ENCODE results near the gene NT5C.
"Not testable (repeated sequence)": the region's sequence is repeated elsewhere in the genome, so short reads cannot be mapped to it uniquely, and the experiment has no call there.

Gene NT5C

GRCh38 chr17:75130059-75130631 is 1.4 kb downstream of the NT5C start:
- H3K9me3 ChIP-seq (ENCODE audit: severe bottlenecking) = no peaks in the 10 kb centered on the region
- peak overlapping the region; percentile 86 for H3K27ac ChIP-seq
- H3K4me3 ChIP-seq (ENCODE audit: low read depth, low read length) = peak overlapping the region; percentile 91
- no peak for DNase-seq
- H3K36me3 ChIP-seq = peaks cover 25% of the 10 kb centered on the region
- no peaks in the 10 kb centered on the region for H3K27me3 ChIP-seq (ENCODE audit: insufficient read depth, low read depth, severe bottlenecking)
- TF ChIP-seq CTCF (IDR thresholded peaks at IDR 0.05; ENCODE audit: low read depth, low read length) = no peak

DNA sequence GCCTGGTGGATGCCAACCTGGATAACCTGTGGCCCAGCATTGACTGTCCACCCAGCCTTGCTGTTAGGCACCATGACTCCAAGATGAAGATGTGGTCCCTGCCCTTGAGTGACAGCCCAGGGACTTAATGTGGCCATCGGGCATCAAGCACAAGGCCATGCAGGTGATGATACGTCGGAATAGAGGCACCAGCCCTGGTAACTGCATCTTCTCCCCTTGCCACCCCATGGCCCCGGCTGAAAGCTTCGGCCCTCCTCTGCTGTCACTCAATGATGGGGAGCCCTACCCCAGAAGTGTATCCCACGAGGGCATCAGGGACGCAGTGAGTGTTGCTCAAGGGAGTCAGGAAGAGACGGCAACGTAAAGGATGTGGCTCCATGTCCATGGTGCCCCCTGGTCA is 2.0 kb downstream of the NT5C start:
- Histone ChIP-seq H3K9me3 (ENCODE audit: severe bottlenecking) (no peaks in the 10 kb centered on the region), H3K36me3 (peaks cover 19% of the 10 kb centered on the region), H3K27ac (no peak overlapping the region), H3K4me3 (ENCODE audit: low read depth, low read length) (no peak overlapping the region), H3K27me3 (ENCODE audit: insufficient read depth, low read depth, severe bottlenecking) (no peaks in the 10 kb centered on the region)
- TF ChIP-seq CTCF (IDR thresholded peaks at IDR 0.05; ENCODE audit: low read depth, low read length) = no peak
- no peak for DNase-seq

GRCh38 chr17:75128694-75129505 is 2.6 kb downstream of the NT5C start:
- Histone ChIP-seq H3K9me3 (ENCODE audit: severe bottlenecking) (no peaks in the 10 kb centered on the region), H3K4me3 (ENCODE audit: low read depth, low read length) (no peak overlapping the region), H3K36me3 (peaks cover 16% of the 10 kb centered on the region), H3K27me3 (ENCODE audit: insufficient read depth, low read depth, severe bottlenecking) (no peaks in the 10 kb centered on the region), H3K27ac (peak overlapping the region; percentile 2)
- no peak for TF ChIP-seq CTCF (IDR thresholded peaks at IDR 0.05; ENCODE audit: low read depth, low read length)
- DNase-seq = peak; percentile 77

DNA sequence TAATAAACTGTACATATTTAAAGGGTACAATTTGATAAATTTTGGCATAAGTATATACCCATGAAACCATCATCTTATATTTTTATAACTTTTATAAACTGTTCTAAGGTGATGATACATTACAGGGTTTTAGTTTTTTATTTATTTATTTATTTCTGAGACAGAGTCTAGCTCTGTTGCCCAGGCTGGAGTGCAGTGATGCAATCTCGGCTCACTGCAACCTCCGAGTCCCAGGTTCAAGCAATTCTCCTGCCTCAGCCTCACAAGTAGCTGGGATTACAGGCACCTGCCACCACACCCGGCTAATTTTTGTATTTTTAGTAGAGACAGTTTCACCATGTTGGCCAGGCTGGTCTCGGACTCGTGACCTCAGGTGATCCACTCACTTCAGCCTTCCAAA is 3.6 kb downstream of the NT5C start:
- not testable (repeated sequence) for DNase-seq; H3K4me3 ChIP-seq (ENCODE audit: low read depth, low read length); H3K27me3 ChIP-seq (ENCODE audit: insufficient read depth, low read depth, severe bottlenecking); H3K9me3 ChIP-seq (ENCODE audit: severe bottlenecking); H3K27ac ChIP-seq
- peaks cover 16% of the 10 kb centered on the region for H3K36me3 ChIP-seq

DNA sequence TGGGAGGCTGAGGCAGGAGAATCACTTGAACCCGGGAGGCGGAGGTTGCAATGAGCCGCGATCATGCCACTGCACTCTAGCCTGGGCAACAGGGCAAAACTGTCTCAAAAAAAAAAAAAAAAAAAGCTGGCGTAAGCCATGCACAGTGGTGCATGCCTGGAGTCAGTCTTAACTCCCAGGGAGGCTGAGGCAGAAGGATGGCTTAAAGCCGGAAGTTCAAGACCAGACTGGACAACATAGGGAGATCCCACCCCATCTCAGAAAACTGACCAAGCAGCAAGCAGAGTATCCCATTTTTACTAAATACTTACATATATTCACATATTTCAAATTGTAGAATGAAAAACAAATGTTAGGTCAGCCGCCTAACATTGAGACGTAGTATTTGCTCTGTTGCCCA is 4.6 kb downstream of the NT5C start:
- TF ChIP-seq CTCF (IDR thresholded peaks at IDR 0.05; ENCODE audit: low read depth, low read length) = no peak
- Histone ChIP-seq H3K4me3 (ENCODE audit: low read depth, low read length) (no peak overlapping the region), H3K36me3 (peaks cover 16% of the 10 kb centered on the region), H3K27me3 (ENCODE audit: insufficient read depth, low read depth, severe bottlenecking) (no peaks in the 10 kb centered on the region), H3K9me3 (ENCODE audit: severe bottlenecking) (no peaks in the 10 kb centered on the region), H3K27ac (no peak overlapping the region)
- DNase-seq = no peak

GRCh38 chr17:75125984-75126383 is 5.6 kb downstream of the NT5C start:
- H3K4me3 ChIP-seq (ENCODE audit: low read depth, low read length) = no peak overlapping the region
- no peaks in the 10 kb centered on the region for H3K9me3 ChIP-seq (ENCODE audit: severe bottlenecking)
- peaks cover 24% of the 10 kb centered on the region for H3K36me3 ChIP-seq
- no peaks in the 10 kb centered on the region for H3K27me3 ChIP-seq (ENCODE audit: insufficient read depth, low read depth, severe bottlenecking)
- no peak overlapping the region for H3K27ac ChIP-seq
- no peak for TF ChIP-seq CTCF (IDR thresholded peaks at IDR 0.05; ENCODE audit: low read depth, low read length)
- DNase-seq = no peak
